WTC11 (cell line): Measurements from ENCODE around the gene NRXN3. TPM values are rescaled to one million over a fixed set of nuclear protein-coding genes. Genes with fewer than 3 reads are reported as not detected.

Source experiments
- ATAC-seq: fragments of 200-7000 bp; cut with Tn5 transposase; 2 replicates; pipeline ENCODE4 v1.10.0; 2021; ENCODE audit warnings: mild to moderate bottlenecking, moderate library complexity
- CTCF ChIA-PET: fragments of 300-600 bp; sonication (Branson Sonifier 250); formaldehyde crosslinking; loops from one replicate; lab custom pipeline; 2021; ENCODE audit warnings: antibody characterized with exemption; lab: Charles Lee
- POLR2A ChIA-PET: fragments of 350-600 bp; sonication (Branson Sonifier 250); formaldehyde crosslinking; loops from one replicate; lab custom pipeline; 2021; ENCODE audit warnings: antibody characterized with exemption; lab: Charles Lee
- DNase-seq: peaks from one replicate; pipeline ENCODE4 v3.0.0; 2021; ENCODE audit warnings: low spot score
- H3K27ac Mint-ChIP-seq: 2 replicates; pipeline ENCODE4 v1.8.0; 2021; ENCODE audit warnings: mixed read lengths
- H3K27me3 Mint-ChIP-seq: 2 replicates; pipeline ENCODE4 v1.8.0; 2021; ENCODE audit warnings: low read depth, mild to moderate bottlenecking, moderate library complexity, mixed read lengths
- H3K36me3 Mint-ChIP-seq: 2 replicates; pipeline ENCODE4 v1.8.0; 2021; ENCODE audit warnings: mixed read lengths
- H3K4me1 Mint-ChIP-seq: 2 replicates; pipeline ENCODE4 v1.8.0; 2022; ENCODE audit warnings: mixed read lengths
- H3K4me3 Mint-ChIP-seq: 2 replicates; pipeline ENCODE4 v1.8.0; 2021; ENCODE audit warnings: mild to moderate bottlenecking, moderate library complexity, mixed read lengths
- H3K9me3 Mint-ChIP-seq: 2 replicates; pipeline ENCODE4 v1.8.0; 2021; ENCODE audit warnings: mixed read lengths
- FOXP1 ChIP-seq: sonication (generic); formaldehyde crosslinking; IDR thresholded peaks from 2 replicates; pipeline ENCODE4 v1.8.0; 2022; ENCODE audit warnings: missing genetic modification reagents, mild to moderate bottlenecking, moderate library complexity, borderline replicate concordance
- IRF2 ChIP-seq: sonication (generic); formaldehyde crosslinking; IDR thresholded peaks from 2 replicates; pipeline ENCODE4 v1.8.0; 2022; ENCODE audit warnings: low read depth, missing genetic modification reagents, borderline replicate concordance
- NFYB ChIP-seq: sonication (generic); formaldehyde crosslinking; conservative IDR thresholded peaks from 2 replicates; pipeline ENCODE4 v1.8.0; 2022; ENCODE audit warnings: low read depth, missing genetic modification reagents
- PRDM15 ChIP-seq: sonication (generic); formaldehyde crosslinking; IDR thresholded peaks from 2 replicates; pipeline ENCODE4 v1.8.0; 2022; ENCODE audit warnings: missing genetic modification reagents
- SMAD3 ChIP-seq: sonication (generic); formaldehyde crosslinking; IDR thresholded peaks from 2 replicates; pipeline ENCODE4 v1.8.0; 2022; ENCODE audit warnings: missing genetic modification reagents, mild to moderate bottlenecking, borderline replicate concordance
- TCF7 ChIP-seq: sonication (generic); formaldehyde crosslinking; IDR thresholded peaks from 2 replicates; pipeline ENCODE4 v1.8.0; 2022; ENCODE audit warnings: mild to moderate bottlenecking, low read depth, missing genetic modification reagents, moderate library complexity
- ZNF121 ChIP-seq: sonication (generic); formaldehyde crosslinking; IDR thresholded peaks from 2 replicates; pipeline ENCODE4 v1.8.0; 2023; ENCODE audit warnings: missing genetic modification reagents
- ZNF416 ChIP-seq: fragments of 250-450 bp; sonication (Bioruptor Pico); IDR thresholded peaks from 2 replicates; pipeline ENCODE4 v1.9.0; 2021; ENCODE audit warnings: mild to moderate bottlenecking, inconsistent platforms
- total RNA-seq: library from RNA; stranded (reverse); gene quantifications from 3 replicates; pipeline ENCODE4 v1.2.3, GENCODE V29; 2021
- TF ChIP-seq, protein P1 (sequence below): fragments of 200-600 bp; IDR thresholded peaks from 2 replicates; pipeline ENCODE4 v1.8.0; 2022; ENCODE audit warnings: antibody characterized with exemption

NRXN3 gene
- total RNA-seq, 1 experiment from 2014 or later = 3.0 TPM

DNA sequence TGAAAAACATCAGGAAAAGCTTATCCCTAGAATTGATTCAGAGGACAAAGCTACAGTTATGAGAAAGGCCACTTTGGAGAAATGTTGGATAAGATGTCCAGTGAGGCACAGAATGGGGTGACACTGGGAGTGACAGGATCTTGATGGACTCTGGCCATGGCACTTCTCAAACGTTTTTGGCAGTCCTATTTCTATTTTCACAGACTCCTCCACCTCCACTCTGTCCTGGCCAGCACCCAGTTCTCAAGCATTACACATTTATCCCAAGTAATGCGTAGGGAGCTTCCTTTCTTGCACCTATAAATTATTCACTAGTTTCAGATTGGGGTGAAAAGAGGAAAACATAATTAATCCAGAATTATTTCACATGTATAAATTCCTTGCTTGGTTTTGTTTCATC is 727.3 kb downstream of the NRXN3 start (continued):
- TF ChIP-seq PRDM15 (no peak), ZNF416 (CRISPR knock-in tag) (no peak), FOXP1 (no peak), IRF2 (no peak)

- no peaks in the 10 kb centered on the region for H3K36me3 Mint-ChIP-seq
- H3K27me3 Mint-ChIP-seq = no peaks in the 10 kb centered on the region; the same call in 1 of the 2 replicates
- DNase-seq (peak; percentile 55), ATAC-seq (peak; percentile 66)
- peaks cover 33% of the 10 kb centered on the region for H3K4me1 Mint-ChIP-seq
- ChIA-PET CTCF (interaction anchor here (0.6 to 3.4 kb wide), 8 partner anchors 8 to 112 kb away, joined by 3 to 16 read pairs (median 4); no protein-coding TSS in a partner anchor), POLR2A (no interaction called here)
- H3K4me3 Mint-ChIP-seq = no peak overlapping the region
- no peaks in the 10 kb centered on the region for H3K9me3 Mint-ChIP-seq
- TF ChIP-seq, protein P1, sequence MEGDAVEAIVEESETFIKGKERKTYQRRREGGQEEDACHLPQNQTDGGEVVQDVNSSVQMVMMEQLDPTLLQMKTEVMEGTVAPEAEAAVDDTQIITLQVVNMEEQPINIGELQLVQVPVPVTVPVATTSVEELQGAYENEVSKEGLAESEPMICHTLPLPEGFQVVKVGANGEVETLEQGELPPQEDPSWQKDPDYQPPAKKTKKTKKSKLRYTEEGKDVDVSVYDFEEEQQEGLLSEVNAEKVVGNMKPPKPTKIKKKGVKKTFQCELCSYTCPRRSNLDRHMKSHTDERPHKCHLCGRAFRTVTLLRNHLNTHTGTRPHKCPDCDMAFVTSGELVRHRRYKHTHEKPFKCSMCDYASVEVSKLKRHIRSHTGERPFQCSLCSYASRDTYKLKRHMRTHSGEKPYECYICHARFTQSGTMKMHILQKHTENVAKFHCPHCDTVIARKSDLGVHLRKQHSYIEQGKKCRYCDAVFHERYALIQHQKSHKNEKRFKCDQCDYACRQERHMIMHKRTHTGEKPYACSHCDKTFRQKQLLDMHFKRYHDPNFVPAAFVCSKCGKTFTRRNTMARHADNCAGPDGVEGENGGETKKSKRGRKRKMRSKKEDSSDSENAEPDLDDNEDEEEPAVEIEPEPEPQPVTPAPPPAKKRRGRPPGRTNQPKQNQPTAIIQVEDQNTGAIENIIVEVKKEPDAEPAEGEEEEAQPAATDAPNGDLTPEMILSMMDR = peak; percentile 52
- TF ChIP-seq ZNF121 (CRISPR knock-in tag) = no peak
- H3K27ac Mint-ChIP-seq = no peak overlapping the region
These were observed 731.9 kb downstream of the NRXN3 start for GRCh38 chr14:78902010-78902623.

GRCh38 chr14:78904094-78904493 is 733.9 kb downstream of the NRXN3 start:
- Mint-ChIP-seq H3K36me3 (peaks cover 7% of the 10 kb centered on the region), H3K9me3 (peaks cover 15% of the 10 kb centered on the region), H3K27ac (no peak overlapping the region), H3K4me3 (no peak overlapping the region), H3K4me1 (peaks cover 15% of the 10 kb centered on the region), H3K27me3 (no peaks in the 10 kb centered on the region; the same call in 1 of the 2 replicates)
- ATAC-seq (peak; percentile 41; the same call in 1 of the 2 replicates), DNase-seq (no peak)
- POLR2A ChIA-PET = no interaction called here
- CTCF ChIA-PET = interaction anchor here (1.1 to 1.3 kb wide), 2 partner anchors 35 to 338 kb away, joined by 3 read pairs; no protein-coding TSS in a partner anchor
- TF ChIP-seq NFYB (CRISPR knock-in tag) (no peak), SMAD3 (no peak)

DNA sequence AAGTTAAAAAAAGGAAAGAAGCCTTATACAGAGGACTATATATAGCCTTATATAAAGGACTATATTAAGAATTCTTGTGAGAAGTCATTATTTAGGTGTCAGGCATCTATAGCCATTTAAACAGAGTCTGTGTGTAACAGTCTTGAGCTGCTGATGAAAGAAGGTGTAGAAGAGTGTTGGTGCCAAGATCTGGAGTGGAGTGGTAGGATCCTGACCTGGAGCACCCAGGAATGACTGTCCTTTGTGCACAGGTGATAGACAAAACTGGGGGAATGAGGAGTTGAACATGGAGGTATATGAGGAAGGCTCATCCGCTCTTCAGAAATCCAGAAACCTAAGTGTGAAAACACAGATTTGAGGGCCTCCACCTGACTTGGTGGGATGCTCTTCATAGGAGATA is 747.3 kb downstream of the NRXN3 start:
- no peaks in the 10 kb centered on the region for H3K36me3 Mint-ChIP-seq
- H3K27me3 Mint-ChIP-seq = no peaks in the 10 kb centered on the region
- no peak overlapping the region for H3K27ac Mint-ChIP-seq
- ChIA-PET CTCF (interaction anchor here (0.7 kb wide), 1 partner anchor 570 kb away, joined by 3 read pairs; no protein-coding TSS in a partner anchor), POLR2A (no interaction called here)
- H3K9me3 Mint-ChIP-seq = no peaks in the 10 kb centered on the region
- ATAC-seq (0 out of 2 replicates have a peak, but pooled peaks have one; percentile 38), DNase-seq (peak; percentile 19)
- H3K4me3 Mint-ChIP-seq = no peak overlapping the region
- H3K4me1 Mint-ChIP-seq = no peaks in the 10 kb centered on the region
- TF ChIP-seq PRDM15 (peak; percentile 96), TCF7 (CRISPR knock-in tag) (no peak)
